Measurements from ENCODE around the gene MTG2.

MTG2 gene

GRCh38 chr20:62228982-62229545, 46.2 kb downstream of the MTG2 start:
- H3K4me3 ChIP-seq (ENCODE audit: low read length) = no peak overlapping the region
- H3K9ac ChIP-seq (ENCODE audit: low read length) = no peak overlapping the region
- no peak overlapping the region for H3K4me2 ChIP-seq (ENCODE audit: low read length)
- H3K36me3 ChIP-seq (replicated peaks; ENCODE audit: low read depth, low read length) = no peaks in the 10 kb centered on the region
- H3K27me3 ChIP-seq (ENCODE audit: low read depth, low read length) = no peaks in the 10 kb centered on the region
- H3K79me2 ChIP-seq (ENCODE audit: low read length) = no peaks in the 10 kb centered on the region
- TF ChIP-seq EZH2phosphoT487 (IDR thresholded peaks at IDR 0.05; ENCODE audit: low read depth) (no peak), CTCF (IDR thresholded peaks at IDR 0.05; ENCODE audit: low read depth, low read length) (no peak)
- no peaks in the 10 kb centered on the region for H4K20me1 ChIP-seq (ENCODE audit: insufficient read depth, low read length)
- no peak overlapping the region for H2AFZ ChIP-seq (ENCODE audit: low read depth, low read length)
- H3K9me3 ChIP-seq (ENCODE audit: insufficient read depth, low read length) = no peaks in the 10 kb centered on the region
- H3K27ac ChIP-seq (ENCODE audit: low read length) = no peak overlapping the region
- no peaks in the 10 kb centered on the region for H3K4me1 ChIP-seq (ENCODE audit: low read length)

GRCh38 chr20:62229667-62230066, 46.8 kb downstream of the MTG2 start:
- no peak overlapping the region for H3K4me3 ChIP-seq (ENCODE audit: low read length)
- TF ChIP-seq CTCF (IDR thresholded peaks at IDR 0.05; ENCODE audit: low read depth, low read length) = no peak
- H3K4me2 ChIP-seq (ENCODE audit: low read length) = no peak overlapping the region
- H3K27ac ChIP-seq (ENCODE audit: low read length) = no peak overlapping the region
- H3K27me3 ChIP-seq (ENCODE audit: low read depth, low read length) = no peaks in the 10 kb centered on the region
- H2AFZ ChIP-seq (ENCODE audit: low read depth, low read length) = no peak overlapping the region
- H3K4me1 ChIP-seq (ENCODE audit: low read length) = no peaks in the 10 kb centered on the region
- H3K79me2 ChIP-seq (ENCODE audit: low read length) = no peaks in the 10 kb centered on the region
- H3K36me3 ChIP-seq (replicated peaks; ENCODE audit: low read depth, low read length) = no peaks in the 10 kb centered on the region
- H4K20me1 ChIP-seq (ENCODE audit: insufficient read depth, low read length) = no peaks in the 10 kb centered on the region
- H3K9me3 ChIP-seq (ENCODE audit: insufficient read depth, low read length) = no peaks in the 10 kb centered on the region
- no peak overlapping the region for H3K9ac ChIP-seq (ENCODE audit: low read length)

- Histone ChIP-seq H3K36me3 (replicated peaks; ENCODE audit: low read depth, low read length) (no peaks in the 10 kb centered on the region), H3K27ac (ENCODE audit: low read length) (no peak overlapping the region), H4K20me1 (ENCODE audit: insufficient read depth, low read length) (no peaks in the 10 kb centered on the region), H3K9ac (ENCODE audit: low read length) (no peak overlapping the region), H3K4me3 (ENCODE audit: low read length) (no peak overlapping the region), H3K4me2 (ENCODE audit: low read length) (no peak overlapping the region), H3K9me3 (ENCODE audit: insufficient read depth, low read length) (no peaks in the 10 kb centered on the region), H3K27me3 (ENCODE audit: low read depth, low read length) (no peaks in the 10 kb centered on the region), H3K4me1 (ENCODE audit: low read length) (no peaks in the 10 kb centered on the region), H2AFZ (ENCODE audit: low read depth, low read length) (no peak overlapping the region), H3K79me2 (ENCODE audit: low read length) (no peaks in the 10 kb centered on the region)
- TF ChIP-seq CTCF (IDR thresholded peaks at IDR 0.05; ENCODE audit: low read depth, low read length) = no peak
- TF ChIP-seq EZH2phosphoT487 (IDR thresholded peaks at IDR 0.05; ENCODE audit: low read depth) = no peak
Observed at GRCh38 chr20:62230276-62230675, 47.4 kb downstream of the MTG2 start.

- Histone ChIP-seq H3K9ac (ENCODE audit: low read length) (no peak overlapping the region), H3K4me1 (ENCODE audit: low read length) (no peaks in the 10 kb centered on the region), H2AFZ (ENCODE audit: low read depth, low read length) (no peak overlapping the region), H3K4me3 (ENCODE audit: low read length) (no peak overlapping the region), H3K36me3 (replicated peaks; ENCODE audit: low read depth, low read length) (no peaks in the 10 kb centered on the region), H3K79me2 (ENCODE audit: low read length) (no peaks in the 10 kb centered on the region), H3K27me3 (ENCODE audit: low read depth, low read length) (no peaks in the 10 kb centered on the region), H3K27ac (ENCODE audit: low read length) (no peak overlapping the region), H3K4me2 (ENCODE audit: low read length) (no peak overlapping the region), H3K9me3 (ENCODE audit: insufficient read depth, low read length) (no peaks in the 10 kb centered on the region), H4K20me1 (ENCODE audit: insufficient read depth, low read length) (no peaks in the 10 kb centered on the region)
- no peak for TF ChIP-seq EZH2phosphoT487 (IDR thresholded peaks at IDR 0.05; ENCODE audit: low read depth)
Observed at GRCh38 chr20:62230696-62231095, 47.9 kb downstream of the MTG2 start.

- H3K36me3 ChIP-seq (replicated peaks; ENCODE audit: low read depth, low read length) = no peaks in the 10 kb centered on the region
- no peak overlapping the region for H3K4me3 ChIP-seq (ENCODE audit: low read length)
- no peaks in the 10 kb centered on the region for H3K4me1 ChIP-seq (ENCODE audit: low read length)
- no peaks in the 10 kb centered on the region for H3K79me2 ChIP-seq (ENCODE audit: low read length)
- no peak overlapping the region for H3K9ac ChIP-seq (ENCODE audit: low read length)
- no peak overlapping the region for H3K27ac ChIP-seq (ENCODE audit: low read length)
- H2AFZ ChIP-seq (ENCODE audit: low read depth, low read length) = no peak overlapping the region
- H3K27me3 ChIP-seq (ENCODE audit: low read depth, low read length) = no peaks in the 10 kb centered on the region
- no peaks in the 10 kb centered on the region for H4K20me1 ChIP-seq (ENCODE audit: insufficient read depth, low read length)
- H3K4me2 ChIP-seq (ENCODE audit: low read length) = no peak overlapping the region
- H3K9me3 ChIP-seq (ENCODE audit: insufficient read depth, low read length) = no peaks in the 10 kb centered on the region
- no peak for TF ChIP-seq EZH2phosphoT487 (IDR thresholded peaks at IDR 0.05; ENCODE audit: low read depth)
- TF ChIP-seq CTCF (IDR thresholded peaks at IDR 0.05; ENCODE audit: low read depth, low read length) = no peak
Observed at GRCh38 chr20:62231292-62231691, 48.5 kb downstream of the MTG2 start.
